ENCODE measurements around the gene MRGPRG.

Gene MRGPRG

DNA sequence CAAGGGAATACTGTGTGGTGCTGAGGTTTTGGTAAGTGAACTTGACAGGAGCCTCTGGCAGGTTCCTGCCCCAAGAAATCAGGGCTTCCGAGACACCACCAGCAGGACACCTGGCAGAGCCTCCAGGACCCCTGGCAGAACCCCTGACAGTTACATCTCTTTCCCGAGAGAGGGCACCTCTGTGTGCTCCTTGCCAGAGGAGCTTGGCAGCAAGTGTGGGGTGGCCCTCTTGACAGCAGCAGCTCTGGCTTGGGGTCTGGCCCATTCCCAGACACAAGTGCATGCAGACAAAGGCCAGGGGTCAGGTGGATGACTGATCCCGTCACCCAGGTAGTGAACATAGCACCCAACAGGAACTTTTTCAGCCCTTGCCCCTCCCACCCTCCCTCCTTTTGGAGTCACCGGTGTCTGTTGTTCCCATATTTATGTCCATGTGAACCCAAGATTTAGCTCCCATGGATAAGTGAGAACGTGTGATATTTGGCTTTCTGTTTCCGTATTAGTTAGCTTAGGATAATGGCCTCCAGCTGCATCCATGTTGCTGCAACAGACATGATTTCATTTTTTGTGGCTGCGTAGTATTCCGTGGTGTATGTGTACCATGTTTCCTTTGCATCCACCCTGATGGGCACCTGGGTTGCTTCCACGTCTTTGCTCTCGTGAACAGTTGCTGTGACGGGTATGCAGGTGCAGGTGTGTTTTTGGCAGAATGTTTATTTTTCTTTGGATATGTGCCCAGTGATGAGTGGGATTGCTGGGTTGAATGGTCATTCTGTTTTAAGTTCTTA is 32.3 kb downstream of the MRGPRG start:
- Histone ChIP-seq H3K27ac (ENCODE audit: low read depth, low read length) (no peak overlapping the region), H3K27me3 (ENCODE audit: control insufficient read depth, low read length) (no peaks in the 10 kb centered on the region), H4K20me1 (ENCODE audit: control insufficient read depth, insufficient read depth, low read depth, low read length) (no peaks in the 10 kb centered on the region), H3K4me2 (ENCODE audit: low read length) (no peak overlapping the region), H3F3A (ENCODE audit: control insufficient read depth, insufficient read depth) (no peaks in the 10 kb centered on the region), H3K36me3 (ENCODE audit: control insufficient read depth, low read length) (no peaks in the 10 kb centered on the region), H3K4me3 (ENCODE audit: low read length) (no peak overlapping the region), H3K9me2 (replicated peaks; ENCODE audit: control insufficient read depth, low read length) (no peaks in the 10 kb centered on the region), H3K9me3 (ENCODE audit: control insufficient read depth, insufficient read depth, low read length) (no peaks in the 10 kb centered on the region), H3K4me1 (ENCODE audit: control insufficient read depth, low read length) (no peaks in the 10 kb centered on the region), H3K79me2 (ENCODE audit: control insufficient read depth, low read length) (no peaks in the 10 kb centered on the region)
- TF ChIP-seq EZH2phosphoT487 (IDR thresholded peaks at IDR 0.05; ENCODE audit: borderline replicate concordance, low read length) = no peak
- TF ChIP-seq, protein P1, sequence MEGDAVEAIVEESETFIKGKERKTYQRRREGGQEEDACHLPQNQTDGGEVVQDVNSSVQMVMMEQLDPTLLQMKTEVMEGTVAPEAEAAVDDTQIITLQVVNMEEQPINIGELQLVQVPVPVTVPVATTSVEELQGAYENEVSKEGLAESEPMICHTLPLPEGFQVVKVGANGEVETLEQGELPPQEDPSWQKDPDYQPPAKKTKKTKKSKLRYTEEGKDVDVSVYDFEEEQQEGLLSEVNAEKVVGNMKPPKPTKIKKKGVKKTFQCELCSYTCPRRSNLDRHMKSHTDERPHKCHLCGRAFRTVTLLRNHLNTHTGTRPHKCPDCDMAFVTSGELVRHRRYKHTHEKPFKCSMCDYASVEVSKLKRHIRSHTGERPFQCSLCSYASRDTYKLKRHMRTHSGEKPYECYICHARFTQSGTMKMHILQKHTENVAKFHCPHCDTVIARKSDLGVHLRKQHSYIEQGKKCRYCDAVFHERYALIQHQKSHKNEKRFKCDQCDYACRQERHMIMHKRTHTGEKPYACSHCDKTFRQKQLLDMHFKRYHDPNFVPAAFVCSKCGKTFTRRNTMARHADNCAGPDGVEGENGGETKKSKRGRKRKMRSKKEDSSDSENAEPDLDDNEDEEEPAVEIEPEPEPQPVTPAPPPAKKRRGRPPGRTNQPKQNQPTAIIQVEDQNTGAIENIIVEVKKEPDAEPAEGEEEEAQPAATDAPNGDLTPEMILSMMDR (IDR thresholded peaks at IDR 0.05; ENCODE audit: low read depth, low read length, poor library complexity, severe bottlenecking) = no peak

DNA sequence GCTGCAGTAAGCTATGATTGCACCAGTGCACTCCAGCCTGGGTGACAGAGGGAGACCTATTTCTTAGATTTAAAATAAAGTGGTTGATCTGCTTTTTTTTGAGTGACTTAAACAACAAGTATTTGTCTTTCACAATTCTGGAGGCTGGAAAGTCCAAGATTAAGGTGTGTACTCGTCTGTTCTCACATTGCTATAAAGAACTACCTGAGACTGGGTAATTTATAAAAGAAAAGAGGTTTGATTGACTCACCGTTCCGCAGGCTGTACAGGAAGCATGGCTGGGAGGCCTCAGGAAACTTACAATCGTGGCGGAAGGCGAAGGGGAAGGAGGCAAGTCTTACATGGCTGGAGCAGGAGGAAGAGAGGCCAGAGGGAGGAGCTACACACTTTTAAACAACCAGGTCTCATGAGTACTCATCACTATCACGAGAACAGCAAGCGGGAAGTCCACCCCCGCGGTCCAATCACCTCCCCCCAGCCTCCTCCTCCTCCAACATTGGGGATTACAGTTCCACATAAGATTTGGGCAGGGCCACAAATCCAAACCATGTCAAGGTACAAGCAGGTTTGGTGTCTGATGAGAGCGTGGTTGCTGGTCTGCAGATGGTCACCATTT is 33.8 kb downstream of the MRGPRG start:
- no peaks in the 10 kb centered on the region for H3K9me2 ChIP-seq (replicated peaks; ENCODE audit: control insufficient read depth, low read length)
- no peaks in the 10 kb centered on the region for H4K20me1 ChIP-seq (ENCODE audit: control insufficient read depth, insufficient read depth, low read depth, low read length)
- H3K9me3 ChIP-seq (ENCODE audit: control insufficient read depth, insufficient read depth, low read length) = no peaks in the 10 kb centered on the region
- H3K4me1 ChIP-seq (ENCODE audit: control insufficient read depth, low read length) = no peaks in the 10 kb centered on the region
- H3K27ac ChIP-seq (ENCODE audit: low read depth, low read length) = no peak overlapping the region
- H3K36me3 ChIP-seq (ENCODE audit: control insufficient read depth, low read length) = no peaks in the 10 kb centered on the region
- TF ChIP-seq, protein P1 (IDR thresholded peaks at IDR 0.05; ENCODE audit: low read depth, low read length, poor library complexity, severe bottlenecking) = no peak
- TF ChIP-seq EZH2phosphoT487 (IDR thresholded peaks at IDR 0.05; ENCODE audit: borderline replicate concordance, low read length) = no peak
- H3K4me3 ChIP-seq (ENCODE audit: low read length) = no peak overlapping the region
- H3K27me3 ChIP-seq (ENCODE audit: control insufficient read depth, low read length) = no peaks in the 10 kb centered on the region
- H3F3A ChIP-seq (ENCODE audit: control insufficient read depth, insufficient read depth) = no peaks in the 10 kb centered on the region
- no peak overlapping the region for H3K4me2 ChIP-seq (ENCODE audit: low read length)
- no peaks in the 10 kb centered on the region for H3K79me2 ChIP-seq (ENCODE audit: control insufficient read depth, low read length)

DNA sequence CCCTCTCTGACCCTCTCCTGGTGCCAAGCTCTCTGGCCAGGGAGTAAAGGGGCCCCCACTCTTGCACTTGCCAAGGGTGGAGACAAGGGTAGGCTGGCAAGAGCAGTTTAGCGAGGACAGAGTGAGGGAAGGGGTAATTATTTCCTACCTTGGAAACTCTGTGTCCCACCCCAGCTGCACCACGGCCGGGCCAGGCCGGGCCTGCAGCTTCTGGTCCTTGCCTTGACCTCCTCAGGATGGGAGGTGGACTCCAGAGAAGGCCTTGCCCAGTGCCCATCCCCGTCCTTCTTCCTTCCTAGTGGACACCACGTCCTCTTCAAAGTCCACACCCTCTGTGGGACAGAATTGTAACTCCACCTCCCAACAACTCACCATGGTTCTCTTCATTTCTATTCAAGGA is 35.1 kb downstream of the MRGPRG start:
- H4K20me1 ChIP-seq (ENCODE audit: control insufficient read depth, insufficient read depth, low read depth, low read length) = no peaks in the 10 kb centered on the region
- no peak overlapping the region for H3K27ac ChIP-seq (ENCODE audit: low read depth, low read length)
- no peaks in the 10 kb centered on the region for H3K79me2 ChIP-seq (ENCODE audit: control insufficient read depth, low read length)
- no peaks in the 10 kb centered on the region for H3K27me3 ChIP-seq (ENCODE audit: control insufficient read depth, low read length)
- H3K4me1 ChIP-seq (ENCODE audit: control insufficient read depth, low read length) = no peaks in the 10 kb centered on the region
- TF ChIP-seq, protein P1 (IDR thresholded peaks at IDR 0.05; ENCODE audit: low read depth, low read length, poor library complexity, severe bottlenecking) = no peak
- TF ChIP-seq EZH2phosphoT487 (IDR thresholded peaks at IDR 0.05; ENCODE audit: borderline replicate concordance, low read length) = no peak
- no peaks in the 10 kb centered on the region for H3K9me3 ChIP-seq (ENCODE audit: control insufficient read depth, insufficient read depth, low read length)
- H3K9me2 ChIP-seq (replicated peaks; ENCODE audit: control insufficient read depth, low read length) = no peaks in the 10 kb centered on the region
- no peaks in the 10 kb centered on the region for H3K36me3 ChIP-seq (ENCODE audit: control insufficient read depth, low read length)
- H3K4me2 ChIP-seq (ENCODE audit: low read length) = no peak overlapping the region
- no peaks in the 10 kb centered on the region for H3F3A ChIP-seq (ENCODE audit: control insufficient read depth, insufficient read depth)
- no peak overlapping the region for H3K4me3 ChIP-seq (ENCODE audit: low read length)
